Mucosa of descending colon (tissue), 3 donors: ENCODE data around the gene CHRNB1. TPM values are rescaled to one million over a fixed set of nuclear protein-coding genes. Genes with fewer than 3 reads are reported as not detected.
A peak's percentile ranks its signal among the peaks of the same experiment; 100 is the strongest.

ENCODE experiments used
- ATAC-seq: fragments of 200-7000 bp; cut with Tn5 transposase; one replicate; pipeline ENCODE4 v1.9.1; 2020; ENCODE audit warnings: mild to moderate bottlenecking, moderate library complexity
- DNase-seq, 3 donors: peaks; one replicate each; pipeline ENCODE4 v3.0.0-alpha.2; 2020
- H3K36me3 ChIP-seq: fragments of 200-600 bp; one replicate; pipeline ENCODE4 v1.8.0; 2021; ENCODE audit warnings: low read depth, mild to moderate bottlenecking
- H3K4me1 ChIP-seq: fragments of 200-600 bp; one replicate; pipeline ENCODE4 v1.8.0; 2021; ENCODE audit warnings: low read depth, mild to moderate bottlenecking
- H3K4me3 ChIP-seq: fragments of 200-600 bp; one replicate; pipeline ENCODE4 v1.8.0; 2021; ENCODE audit warnings: mild to moderate bottlenecking
- H3K9me3 ChIP-seq: fragments of 200-600 bp; one replicate; pipeline ENCODE4 v1.8.0; 2021; ENCODE audit warnings: mild to moderate bottlenecking
- intact Hi-C, 2 donors: fragments of 100-400 bp; cut with DNase I in 1 of 2; cut with micrococcal nuclease in 1 of 2; formaldehyde crosslinking; loops; one replicate each; pipeline versions ENCODE4 v1.11.0 to v1.11.1; 2022; cut with DNase I, micrococcal nuclease
- total RNA-seq, 3 donors: library from RNA; stranded (reverse); fragmentation: NEBNext Ultra II Directional in 2 of 3; extraction: Animal tissue kit (Norgen Biotek cat#: 25700) in 2 of 3; gene quantifications; one replicate each; pipeline versions ENCODE4 v1.2.1 to v1.2.4, GENCODE V29; 2021 to 2023
- TF ChIP-seq, protein P1 (sequence below): fragments of 200-600 bp; IDR thresholded peaks from one replicate; pipeline ENCODE4 v1.8.0; 2022; ENCODE audit warnings: antibody characterized with exemption, mild to moderate bottlenecking
- donor health status: DM: no; HTN: no; CAD: no; lungs with moderate emphysema.
- donor health status: DM: no; HTN: no; CAD: no.
- donor health status: DM: no; HTN: yes; CAD: no.

Gene CHRNB1
- total RNA-seq, 3 donors from 2014 or later: 6.0 to 8.3 (median 7.7) TPM

DNA sequence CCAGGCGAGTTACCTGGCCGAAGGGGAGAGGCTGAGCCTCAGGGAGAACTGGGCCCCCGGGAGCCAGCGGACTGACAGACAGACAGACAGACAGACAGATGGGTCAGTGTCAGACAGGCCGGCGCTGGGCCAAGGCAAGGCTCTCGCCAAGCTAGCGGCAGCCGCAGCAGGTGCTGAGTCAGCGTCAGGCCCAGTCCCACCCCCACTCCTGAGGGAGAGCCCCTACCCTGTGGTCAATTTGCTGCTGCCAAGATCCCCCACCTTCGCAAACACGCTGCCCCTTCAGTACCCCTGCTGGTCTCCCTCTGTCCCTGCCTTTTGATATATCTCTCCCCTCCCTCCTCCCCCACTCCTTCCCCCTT, 4.0 kb upstream of the CHRNB1 start:
- Histone ChIP-seq H3K4me1 (peaks cover 31% of the 10 kb centered on the region), H3K36me3 (no peaks in the 10 kb centered on the region), H3K4me3 (no peak overlapping the region), H3K9me3 (no peaks in the 10 kb centered on the region)
- intact Hi-C loops: no loop called here
- no peak for DNase-seq
- no peak for ATAC-seq
- TF ChIP-seq, protein P1, sequence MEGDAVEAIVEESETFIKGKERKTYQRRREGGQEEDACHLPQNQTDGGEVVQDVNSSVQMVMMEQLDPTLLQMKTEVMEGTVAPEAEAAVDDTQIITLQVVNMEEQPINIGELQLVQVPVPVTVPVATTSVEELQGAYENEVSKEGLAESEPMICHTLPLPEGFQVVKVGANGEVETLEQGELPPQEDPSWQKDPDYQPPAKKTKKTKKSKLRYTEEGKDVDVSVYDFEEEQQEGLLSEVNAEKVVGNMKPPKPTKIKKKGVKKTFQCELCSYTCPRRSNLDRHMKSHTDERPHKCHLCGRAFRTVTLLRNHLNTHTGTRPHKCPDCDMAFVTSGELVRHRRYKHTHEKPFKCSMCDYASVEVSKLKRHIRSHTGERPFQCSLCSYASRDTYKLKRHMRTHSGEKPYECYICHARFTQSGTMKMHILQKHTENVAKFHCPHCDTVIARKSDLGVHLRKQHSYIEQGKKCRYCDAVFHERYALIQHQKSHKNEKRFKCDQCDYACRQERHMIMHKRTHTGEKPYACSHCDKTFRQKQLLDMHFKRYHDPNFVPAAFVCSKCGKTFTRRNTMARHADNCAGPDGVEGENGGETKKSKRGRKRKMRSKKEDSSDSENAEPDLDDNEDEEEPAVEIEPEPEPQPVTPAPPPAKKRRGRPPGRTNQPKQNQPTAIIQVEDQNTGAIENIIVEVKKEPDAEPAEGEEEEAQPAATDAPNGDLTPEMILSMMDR: no peak

- ATAC-seq (no peak), DNase-seq (no peak)
- Histone ChIP-seq H3K36me3 (no peaks in the 10 kb centered on the region), H3K4me1 (peaks cover 31% of the 10 kb centered on the region), H3K9me3 (no peaks in the 10 kb centered on the region), H3K4me3 (no peak overlapping the region)
- TF ChIP-seq, protein P1: no peak
- intact Hi-C loops: no loop called here
Observed at GRCh38 chr17:7441266-7441665, 3.6 kb upstream of the CHRNB1 start.

GRCh38 chr17:7442142-7442541, 2.7 kb upstream of the CHRNB1 start:
- ATAC-seq: no peak
- no peak for DNase-seq
- Histone ChIP-seq H3K36me3 (no peaks in the 10 kb centered on the region), H3K4me1 (peaks cover 30% of the 10 kb centered on the region), H3K4me3 (no peak overlapping the region), H3K9me3 (no peaks in the 10 kb centered on the region)
- intact Hi-C loops: no loop called here
- TF ChIP-seq, protein P1: no peak

DNA sequence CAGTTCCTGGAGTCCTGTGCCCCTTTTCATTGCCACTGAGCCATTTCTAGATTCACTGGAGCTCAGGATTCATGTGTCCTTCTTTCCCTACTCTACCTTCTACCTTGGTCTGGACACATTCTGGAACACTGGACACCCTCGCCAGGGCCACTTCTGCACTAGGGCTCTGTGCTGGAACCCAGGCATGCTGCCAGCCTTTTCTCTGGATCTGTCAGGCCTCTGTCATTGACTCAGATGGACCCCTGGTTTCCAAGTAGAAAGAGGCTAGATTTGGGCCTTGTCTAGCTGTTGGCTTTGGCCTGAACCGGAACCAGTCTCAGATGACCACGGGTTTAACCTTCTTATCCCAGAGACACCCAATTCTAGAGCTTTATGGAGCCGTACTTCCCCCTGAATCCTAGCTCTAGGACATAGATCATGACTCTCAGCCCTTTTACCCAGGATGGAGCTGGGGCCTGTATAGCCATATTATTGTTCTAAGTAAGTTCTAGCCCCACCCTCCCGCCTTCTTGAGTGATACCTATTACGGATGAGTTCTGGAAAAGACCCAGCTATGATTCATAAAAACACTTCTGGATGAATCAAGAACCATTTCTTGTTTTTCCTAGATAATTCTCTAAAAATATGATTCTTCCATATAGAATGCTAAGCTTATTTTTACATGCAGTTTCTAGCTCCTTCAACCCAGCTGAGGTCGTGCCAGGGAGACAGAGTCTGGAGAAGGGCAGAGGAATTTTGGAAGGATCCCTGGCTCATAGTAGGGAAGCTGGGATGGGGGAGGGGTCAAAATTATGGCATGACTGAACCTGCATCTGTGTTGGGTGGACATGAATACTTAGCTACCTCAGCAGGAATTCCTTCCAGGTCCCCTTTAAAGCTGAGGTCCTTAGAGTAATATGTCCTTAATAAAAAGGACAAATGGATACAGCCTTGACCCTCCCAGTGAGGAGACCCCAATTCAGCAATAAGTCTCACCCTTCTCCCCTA, 1.1 kb upstream of the CHRNB1 start:
- Histone ChIP-seq H3K36me3 (no peaks in the 10 kb centered on the region), H3K4me3 (no peak overlapping the region), H3K9me3 (no peaks in the 10 kb centered on the region), H3K4me1 (peaks cover 20% of the 10 kb centered on the region)
- no peak for DNase-seq
- TF ChIP-seq, protein P1: no peak
- intact Hi-C loops: no loop called here
- ATAC-seq: no peak

- Histone ChIP-seq H3K9me3 (no peaks in the 10 kb centered on the region), H3K4me3 (no peak overlapping the region), H3K36me3 (no peaks in the 10 kb centered on the region), H3K4me1 (peaks cover 7% of the 10 kb centered on the region)
- intact Hi-C loops: no loop called here
- peak; percentile 93 for ATAC-seq
- TF ChIP-seq, protein P1: no peak
- DNase-seq: peak; percentile 85 to 88 (median 88)
Observed at GRCh38 chr17:7445619-7445968, 733 bp downstream of the CHRNB1 start.
